GM19025 (cell line): ENCODE measurements around the gene SNAP47.

Experiments used
- ATAC-seq: cut with Tn5 transposase; IDR thresholded peaks from one replicate; pipeline ENCODE4 v1.9.1; 2021; ENCODE audit warnings: mild to moderate bottlenecking, low read depth, moderate library complexity; ENCODE audit not compliant: unreplicated experiment

SNAP47 gene

GRCh38 chr1:227748496-227749182 lies 13.4 kb downstream of the SNAP47 start:
- ATAC-seq = no peak

GRCh38 chr1:227749225-227749624 lies 14.0 kb downstream of the SNAP47 start:
- no peak for ATAC-seq

GRCh38 chr1:227749916-227750710 lies 14.9 kb downstream of the SNAP47 start:
- no peak for ATAC-seq

- ATAC-seq = no peak
Observed at GRCh38 chr1:227753999-227754711, 18.9 kb downstream of the SNAP47 start.

DNA sequence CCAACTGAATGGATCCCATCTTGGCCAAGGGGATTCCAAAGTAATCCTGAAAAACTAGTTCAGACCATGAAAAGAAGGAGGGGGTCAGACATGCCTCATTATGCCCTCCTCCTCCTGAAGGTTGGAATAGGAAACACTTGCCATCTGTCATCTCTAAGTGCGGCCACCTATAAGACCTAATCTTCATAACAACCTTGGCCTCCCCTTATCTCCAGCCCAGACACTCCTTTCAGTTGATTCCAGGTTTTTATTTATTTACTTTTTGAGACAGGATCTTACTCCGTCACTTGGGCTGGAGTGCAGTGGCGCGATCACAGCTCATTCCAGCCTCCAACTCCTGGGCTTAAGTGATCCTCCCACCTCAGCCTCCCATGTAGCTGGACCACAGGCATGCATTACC lies 19.7 kb downstream of the SNAP47 start:
- no peak for ATAC-seq

DNA sequence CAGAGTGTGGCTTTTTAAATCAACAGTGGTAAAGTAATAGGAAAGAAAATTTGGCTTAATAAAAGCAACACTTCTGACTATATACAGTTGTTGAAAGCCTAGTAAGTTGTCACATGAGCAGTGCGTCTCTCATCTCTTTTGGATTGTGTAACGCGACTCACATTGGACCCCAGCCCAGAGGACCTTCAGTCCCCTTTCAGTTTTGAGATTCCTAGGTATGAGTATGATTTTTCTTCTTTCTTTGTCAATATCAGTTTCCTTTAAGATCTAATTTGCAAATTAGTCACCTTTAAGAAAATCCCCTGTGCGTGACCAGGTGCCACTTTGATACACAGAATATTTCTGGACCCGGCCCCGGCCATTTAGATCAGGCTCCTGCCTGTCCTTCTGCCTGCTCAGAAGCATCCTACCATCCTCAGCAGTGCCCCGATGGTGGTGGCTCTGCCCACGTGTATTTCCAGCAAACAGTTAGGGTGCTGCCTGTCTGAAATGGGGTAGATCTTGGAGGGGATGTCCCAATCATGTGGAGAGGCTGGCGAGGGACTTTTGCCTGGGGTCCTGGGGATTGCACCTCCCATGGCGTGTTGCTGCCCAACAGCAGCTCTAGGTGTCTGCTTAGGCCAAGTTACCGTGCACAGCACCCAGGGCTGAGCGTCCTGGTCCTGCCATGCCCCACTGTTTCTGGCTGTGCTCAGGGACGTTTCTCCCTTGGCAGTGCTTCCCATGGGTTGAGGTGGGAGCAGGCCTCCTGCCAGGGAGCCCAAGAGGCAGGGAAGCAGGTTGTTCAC lies 21.1 kb downstream of the SNAP47 start:
- ATAC-seq = no peak

- no peak for ATAC-seq
Observed at GRCh38 chr1:227757781-227758180, 22.5 kb downstream of the SNAP47 start.

- ATAC-seq = no peak
Observed at GRCh38 chr1:227758366-227758765, 23.1 kb downstream of the SNAP47 start.

- no peak for ATAC-seq
Observed at GRCh38 chr1:227759341-227760300, 24.4 kb downstream of the SNAP47 start.

DNA sequence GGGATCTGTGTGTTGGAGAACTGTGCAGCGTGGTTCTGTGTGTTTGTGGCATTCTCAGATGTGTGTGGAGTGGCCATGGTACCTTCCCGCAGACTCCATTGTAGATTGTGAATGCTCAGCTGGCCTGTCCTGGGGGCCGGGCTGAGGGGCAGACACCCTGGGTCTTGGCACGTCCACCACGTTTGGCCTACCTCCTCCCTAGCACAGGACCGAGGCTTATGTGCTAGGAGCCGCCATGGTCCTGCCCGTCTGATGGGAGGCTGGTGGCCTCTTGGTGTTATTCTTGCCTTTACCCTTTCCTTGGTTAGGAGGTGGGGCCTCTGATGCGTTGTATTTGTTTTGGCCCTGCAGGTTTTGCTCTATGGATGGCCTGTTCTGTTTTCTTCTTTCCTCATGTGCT lies 25.1 kb downstream of the SNAP47 start:
- ATAC-seq = no peak

- no peak for ATAC-seq
Observed at GRCh38 chr1:227761621-227762230, 26.5 kb downstream of the SNAP47 start.

DNA sequence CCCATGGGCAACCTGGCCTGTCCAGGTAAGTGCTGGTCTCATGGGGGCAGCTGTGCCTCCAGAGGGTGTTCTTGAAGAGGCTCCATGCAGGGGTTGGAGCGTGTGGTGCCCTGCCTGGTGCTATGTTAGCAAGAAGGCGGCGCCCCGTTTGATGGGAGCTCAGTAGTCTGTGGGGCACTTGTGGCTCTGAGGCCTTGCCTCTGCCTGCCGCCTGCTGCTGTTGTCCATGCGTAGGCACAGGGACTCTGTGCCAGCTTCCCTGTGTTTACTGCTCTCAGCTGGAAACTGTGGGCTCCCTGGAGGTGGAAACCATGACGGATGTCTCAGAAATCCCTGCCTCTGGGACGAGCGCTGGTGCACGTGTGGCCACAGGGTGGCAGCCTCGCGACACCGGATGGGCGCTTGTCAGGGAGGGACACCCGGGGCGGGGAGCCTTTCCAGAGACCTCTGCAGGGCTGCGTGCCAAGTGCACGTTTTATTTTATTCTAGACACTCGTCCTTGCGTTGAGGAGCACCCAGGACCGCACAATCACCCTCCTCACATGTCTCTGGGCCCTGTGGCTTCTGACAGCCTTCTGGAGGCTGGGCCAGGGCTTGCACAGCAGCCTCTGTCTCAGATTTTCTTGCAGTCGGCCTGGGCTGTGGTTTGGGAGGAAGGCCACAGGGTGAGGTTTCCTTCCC lies 27.1 kb downstream of the SNAP47 start:
- ATAC-seq = peak; percentile 55

GRCh38 chr1:227763246-227764018 lies 28.2 kb downstream of the SNAP47 start:
- no peak for ATAC-seq

GRCh38 chr1:227764019-227764391 lies 28.8 kb downstream of the SNAP47 start:
- no peak for ATAC-seq

- no peak for ATAC-seq
Observed at GRCh38 chr1:227765261-227766014, 30.2 kb downstream of the SNAP47 start.

GRCh38 chr1:227766015-227766634 lies 30.9 kb downstream of the SNAP47 start:
- no peak for ATAC-seq
